ENCODE results near the gene RASA3. TPM values are rescaled to one million over a fixed set of nuclear protein-coding genes. Genes with fewer than 3 reads are reported as not detected.

RASA3 gene
- total RNA-seq, 1 experiment from 2014 or later = 9.1 TPM

DNA sequence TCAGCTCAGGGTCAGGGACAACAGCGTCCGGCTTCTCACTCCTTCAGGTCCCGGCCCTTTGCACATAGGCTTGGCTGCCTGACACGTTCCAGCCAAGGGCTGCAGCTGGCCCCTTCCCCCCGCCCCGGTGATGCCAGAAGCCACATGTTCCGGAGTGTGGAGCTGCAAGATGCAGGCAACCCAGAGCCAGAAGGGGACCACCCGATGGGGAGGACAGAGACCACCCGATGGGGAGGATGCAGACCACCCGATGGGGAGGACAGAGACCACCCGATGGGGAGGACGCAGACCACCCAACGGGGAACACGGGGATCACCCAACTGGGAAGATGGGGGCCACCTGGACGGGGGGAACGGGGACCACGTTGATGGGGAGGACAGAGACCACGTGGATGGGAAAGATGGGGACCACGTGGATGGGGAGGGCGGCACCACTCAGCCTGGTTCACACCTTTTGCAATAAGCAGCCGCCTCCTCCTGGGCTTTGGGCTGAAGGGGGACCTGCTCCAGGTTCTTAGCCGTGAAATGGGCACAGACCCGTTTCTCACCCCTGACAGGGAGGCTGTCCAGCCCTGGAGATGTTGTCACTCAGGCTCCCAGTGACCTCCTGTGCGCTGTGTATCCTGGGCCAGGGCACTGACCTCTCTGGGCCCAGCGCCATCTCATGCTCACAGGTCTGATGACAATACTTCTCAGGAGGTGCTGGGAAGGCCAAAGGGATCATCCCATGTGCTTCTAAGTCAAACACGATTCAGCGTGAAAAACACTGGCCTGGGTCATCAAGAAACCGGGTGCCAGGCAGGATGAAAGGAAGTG lies 193.1 kb downstream of the RASA3 start:
- H4K20me1 ChIP-seq (ENCODE audit: low read length) = no peaks in the 10 kb centered on the region
- TF ChIP-seq EZH2 (IDR thresholded peaks at IDR 0.05; ENCODE audit: low read length, unreplicated experiment) (no peak), EZH2phosphoT487 (IDR thresholded peaks at IDR 0.05; ENCODE audit: borderline replicate concordance, low read length) (no peak)
- TF ChIP-seq, protein P1, sequence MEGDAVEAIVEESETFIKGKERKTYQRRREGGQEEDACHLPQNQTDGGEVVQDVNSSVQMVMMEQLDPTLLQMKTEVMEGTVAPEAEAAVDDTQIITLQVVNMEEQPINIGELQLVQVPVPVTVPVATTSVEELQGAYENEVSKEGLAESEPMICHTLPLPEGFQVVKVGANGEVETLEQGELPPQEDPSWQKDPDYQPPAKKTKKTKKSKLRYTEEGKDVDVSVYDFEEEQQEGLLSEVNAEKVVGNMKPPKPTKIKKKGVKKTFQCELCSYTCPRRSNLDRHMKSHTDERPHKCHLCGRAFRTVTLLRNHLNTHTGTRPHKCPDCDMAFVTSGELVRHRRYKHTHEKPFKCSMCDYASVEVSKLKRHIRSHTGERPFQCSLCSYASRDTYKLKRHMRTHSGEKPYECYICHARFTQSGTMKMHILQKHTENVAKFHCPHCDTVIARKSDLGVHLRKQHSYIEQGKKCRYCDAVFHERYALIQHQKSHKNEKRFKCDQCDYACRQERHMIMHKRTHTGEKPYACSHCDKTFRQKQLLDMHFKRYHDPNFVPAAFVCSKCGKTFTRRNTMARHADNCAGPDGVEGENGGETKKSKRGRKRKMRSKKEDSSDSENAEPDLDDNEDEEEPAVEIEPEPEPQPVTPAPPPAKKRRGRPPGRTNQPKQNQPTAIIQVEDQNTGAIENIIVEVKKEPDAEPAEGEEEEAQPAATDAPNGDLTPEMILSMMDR (conservative IDR thresholded peaks at IDR 0.05; ENCODE audit: low read depth, low read length) = no peak
- no peaks in the 10 kb centered on the region for H3K4me1 ChIP-seq (ENCODE audit: insufficient read depth, low read length)
- H3K27me3 ChIP-seq (ENCODE audit: low read length) = no peaks in the 10 kb centered on the region
- H3K9me3 ChIP-seq (ENCODE audit: low read length) = no peaks in the 10 kb centered on the region
- CTCF ChIA-PET = no interaction called here
- H2AFZ ChIP-seq (ENCODE audit: low read length) = no peak overlapping the region
- H3K9ac ChIP-seq (ENCODE audit: low read length) = no peak overlapping the region
- H3K9me2 ChIP-seq (replicated peaks; ENCODE audit: low read length) = no peaks in the 10 kb centered on the region
- H3F3A ChIP-seq (ENCODE audit: low read length, unreplicated experiment) = no peaks in the 10 kb centered on the region
- H3K4me2 ChIP-seq (ENCODE audit: low read length) = no peak overlapping the region
- no peak overlapping the region for H3K4me3 ChIP-seq (ENCODE audit: low read length)
- DNase-seq (no peak), ATAC-seq (no peak)
- no peaks in the 10 kb centered on the region for H3K79me2 ChIP-seq (ENCODE audit: low read length)
- BruUV-seq (replicated peaks) = no TSS peak
- POLR2A ChIA-PET (ENCODE audit: unreplicated experiment) = no interaction called here
- intact Hi-C loops (cut with micrococcal nuclease) = no loop called here
- no peaks in the 10 kb centered on the region for H3K36me3 ChIP-seq (ENCODE audit: low read depth, low read length)
- no peak overlapping the region for H3K27ac ChIP-seq (ENCODE audit: low read length)

GRCh38 chr13:113938716-113939115 lies 193.7 kb downstream of the RASA3 start:
- ChIA-PET POLR2A (ENCODE audit: unreplicated experiment) (no interaction called here), CTCF (no interaction called here)
- TF ChIP-seq, protein P1 (conservative IDR thresholded peaks at IDR 0.05; ENCODE audit: low read depth, low read length) = no peak
- TF ChIP-seq EZH2phosphoT487 (IDR thresholded peaks at IDR 0.05; ENCODE audit: borderline replicate concordance, low read length) (no peak), EZH2 (IDR thresholded peaks at IDR 0.05; ENCODE audit: low read length, unreplicated experiment) (no peak)
- Histone ChIP-seq H3K9me2 (replicated peaks; ENCODE audit: low read length) (no peaks in the 10 kb centered on the region), H2AFZ (ENCODE audit: low read length) (no peak overlapping the region), H3K4me2 (ENCODE audit: low read length) (no peak overlapping the region), H3K27me3 (ENCODE audit: low read length) (no peaks in the 10 kb centered on the region), H3K4me3 (ENCODE audit: low read length) (no peak overlapping the region), H3K9me3 (ENCODE audit: low read length) (no peaks in the 10 kb centered on the region), H3K36me3 (ENCODE audit: low read depth, low read length) (no peaks in the 10 kb centered on the region), H3K4me1 (ENCODE audit: insufficient read depth, low read length) (no peaks in the 10 kb centered on the region), H4K20me1 (ENCODE audit: low read length) (no peaks in the 10 kb centered on the region), H3F3A (ENCODE audit: low read length, unreplicated experiment) (no peaks in the 10 kb centered on the region), H3K79me2 (ENCODE audit: low read length) (no peaks in the 10 kb centered on the region), H3K9ac (ENCODE audit: low read length) (no peak overlapping the region), H3K27ac (ENCODE audit: low read length) (no peak overlapping the region)
- ATAC-seq (no peak), DNase-seq (no peak)
- intact Hi-C loops (cut with micrococcal nuclease) = no loop called here
- BruUV-seq (replicated peaks) = no TSS peak

DNA sequence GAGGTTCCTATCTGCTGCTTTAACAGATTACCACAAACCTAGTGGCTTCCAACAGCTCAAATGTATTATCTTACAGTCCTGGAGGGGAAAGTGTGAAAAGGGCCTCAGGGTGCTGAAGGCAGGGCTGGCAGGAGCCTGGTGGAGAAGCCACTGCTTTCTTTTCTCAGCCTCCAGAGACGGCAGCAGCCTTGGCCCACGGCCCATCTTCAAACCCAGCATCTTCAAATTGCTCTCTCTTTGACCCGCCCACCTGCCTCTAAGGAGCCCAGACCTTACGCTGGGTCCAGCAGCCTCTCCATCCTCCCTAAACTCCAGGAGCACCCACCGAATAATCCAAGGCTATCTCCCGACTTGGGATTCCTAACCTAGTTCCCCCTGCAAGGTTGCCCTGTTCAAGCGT lies 194.2 kb downstream of the RASA3 start:
- Histone ChIP-seq H3K27ac (ENCODE audit: low read length) (no peak overlapping the region), H3K9ac (ENCODE audit: low read length) (no peak overlapping the region), H2AFZ (ENCODE audit: low read length) (no peak overlapping the region), H3K27me3 (ENCODE audit: low read length) (no peaks in the 10 kb centered on the region), H3K79me2 (ENCODE audit: low read length) (no peaks in the 10 kb centered on the region), H3K4me2 (ENCODE audit: low read length) (no peak overlapping the region), H3K36me3 (ENCODE audit: low read depth, low read length) (no peaks in the 10 kb centered on the region), H4K20me1 (ENCODE audit: low read length) (no peaks in the 10 kb centered on the region), H3F3A (ENCODE audit: low read length, unreplicated experiment) (no peaks in the 10 kb centered on the region), H3K9me2 (replicated peaks; ENCODE audit: low read length) (no peaks in the 10 kb centered on the region), H3K9me3 (ENCODE audit: low read length) (no peaks in the 10 kb centered on the region), H3K4me3 (ENCODE audit: low read length) (no peak overlapping the region), H3K4me1 (ENCODE audit: insufficient read depth, low read length) (no peaks in the 10 kb centered on the region)
- intact Hi-C loops (cut with micrococcal nuclease) = no loop called here
- DNase-seq = no peak
- POLR2A ChIA-PET (ENCODE audit: unreplicated experiment) = no interaction called here
- ATAC-seq = no peak
- TF ChIP-seq EZH2phosphoT487 (IDR thresholded peaks at IDR 0.05; ENCODE audit: borderline replicate concordance, low read length) (no peak), EZH2 (IDR thresholded peaks at IDR 0.05; ENCODE audit: low read length, unreplicated experiment) (no peak)
- TF ChIP-seq, protein P1 (conservative IDR thresholded peaks at IDR 0.05; ENCODE audit: low read depth, low read length) = no peak
- CTCF ChIA-PET = no interaction called here
- BruUV-seq (replicated peaks) = no TSS peak
